Measurements from ENCODE around the gene GID8. TPM values are rescaled to one million over a fixed set of nuclear protein-coding genes. Genes with fewer than 3 reads are reported as not detected.

Gene GID8
- total and polyA plus RNA-seq, 12 donors = 9.4 to 38.5 (median 22.3) TPM

- Histone ChIP-seq H3K4me1 (replicated peaks in 1 of 2) (no peaks in the 10 kb centered on the region), H3K27ac (no peak overlapping the region), H3K4me3 (no peak overlapping the region), H3K36me3 (replicated peaks in 1 of 2) (peaks cover 0 to 99% of the 10 kb centered on the region in 2 donors), H3K27me3 (no peaks in the 10 kb centered on the region), H3K9me3 (replicated peaks in 1 of 3) (no peaks in the 10 kb centered on the region)
- WGBS, 4 donors = 86 to 90% (median 88%) methylated on average over 31 of the region's 31 CpGs
- TF ChIP-seq, protein P1, sequence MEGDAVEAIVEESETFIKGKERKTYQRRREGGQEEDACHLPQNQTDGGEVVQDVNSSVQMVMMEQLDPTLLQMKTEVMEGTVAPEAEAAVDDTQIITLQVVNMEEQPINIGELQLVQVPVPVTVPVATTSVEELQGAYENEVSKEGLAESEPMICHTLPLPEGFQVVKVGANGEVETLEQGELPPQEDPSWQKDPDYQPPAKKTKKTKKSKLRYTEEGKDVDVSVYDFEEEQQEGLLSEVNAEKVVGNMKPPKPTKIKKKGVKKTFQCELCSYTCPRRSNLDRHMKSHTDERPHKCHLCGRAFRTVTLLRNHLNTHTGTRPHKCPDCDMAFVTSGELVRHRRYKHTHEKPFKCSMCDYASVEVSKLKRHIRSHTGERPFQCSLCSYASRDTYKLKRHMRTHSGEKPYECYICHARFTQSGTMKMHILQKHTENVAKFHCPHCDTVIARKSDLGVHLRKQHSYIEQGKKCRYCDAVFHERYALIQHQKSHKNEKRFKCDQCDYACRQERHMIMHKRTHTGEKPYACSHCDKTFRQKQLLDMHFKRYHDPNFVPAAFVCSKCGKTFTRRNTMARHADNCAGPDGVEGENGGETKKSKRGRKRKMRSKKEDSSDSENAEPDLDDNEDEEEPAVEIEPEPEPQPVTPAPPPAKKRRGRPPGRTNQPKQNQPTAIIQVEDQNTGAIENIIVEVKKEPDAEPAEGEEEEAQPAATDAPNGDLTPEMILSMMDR (IDR thresholded peaks at IDR 0.05) = no peak
- no peak for TF ChIP-seq POLR2A (IDR thresholded peaks at IDR 0.05)
- DNase-seq = no peak
- intact Hi-C loops (cut with DNase I) = no loop called here
Measured at GRCh38 chr20:62906647-62907375, 31.1 kb upstream of the GID8 start.

- Histone ChIP-seq H3K9me3 (replicated peaks in 1 of 3) (no peaks in the 10 kb centered on the region), H3K4me3 (no peak overlapping the region), H3K4me1 (replicated peaks in 1 of 2) (peaks cover 0 to 2% of the 10 kb centered on the region in 2 donors), H3K27me3 (no peaks in the 10 kb centered on the region), H3K27ac (no peak overlapping the region), H3K36me3 (replicated peaks in 1 of 2) (peaks cover 0 to 95% of the 10 kb centered on the region in 2 donors)
- DNase-seq = no peak
- WGBS, 4 donors = 69 to 75% (median 73%) methylated on average over 16 of the region's 16 CpGs
- intact Hi-C loops (cut with DNase I) = no loop called here
- no peak for TF ChIP-seq POLR2A (IDR thresholded peaks at IDR 0.05)
- TF ChIP-seq, protein P1 (IDR thresholded peaks at IDR 0.05) = peak in 3 of 6 experiments; percentile 16 to 43 (median 22)
Measured at GRCh38 chr20:62907384-62908317, 30.3 kb upstream of the GID8 start.

DNA sequence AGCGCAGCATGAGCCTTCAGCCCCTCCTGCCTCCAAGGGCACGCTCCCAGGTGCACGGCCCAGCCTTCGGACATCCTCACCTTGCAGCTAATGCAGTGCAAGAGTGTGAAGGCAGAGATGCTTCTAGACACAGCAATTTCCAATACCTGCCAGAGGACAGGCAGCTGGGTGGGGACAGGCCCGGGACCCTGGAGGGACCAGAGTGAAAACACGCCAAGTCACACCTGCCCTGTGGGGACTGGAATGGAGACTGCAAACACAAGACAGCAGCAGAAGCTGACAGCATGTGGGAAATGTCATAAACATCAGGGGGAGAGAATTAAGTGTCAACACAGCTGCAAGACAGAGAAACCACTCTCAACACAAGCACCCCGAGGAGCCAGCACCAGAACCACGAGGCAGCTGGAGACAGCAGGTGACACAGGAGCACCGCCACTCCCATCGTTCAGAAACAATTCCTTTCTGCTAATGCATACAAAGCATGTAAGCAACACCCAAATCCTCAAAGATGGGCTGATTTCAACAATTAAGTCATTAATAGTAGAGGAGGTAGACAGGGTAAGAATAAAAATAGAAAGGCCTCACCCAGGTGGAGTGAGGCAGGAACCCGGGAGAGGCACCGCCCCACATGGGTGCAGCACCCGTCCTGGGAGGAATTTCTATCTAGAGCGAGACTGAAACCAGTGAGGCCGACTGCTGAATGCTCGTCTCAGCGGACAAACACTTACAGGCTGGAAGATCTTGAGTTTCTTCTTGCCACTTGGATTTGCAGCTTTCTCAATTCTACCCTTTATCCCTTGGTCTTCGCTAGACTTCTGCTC, 28.8 kb upstream of the GID8 start:
- peaks cover 8 to 12% of the 10 kb centered on the region in 2 donors for H3K4me1 ChIP-seq (replicated peaks in 1 of 2)

More for the DNA sequence above, 28.8 kb upstream of the GID8 start:
- DNase-seq = no peak
- 86 to 87% (median 87%) methylated on average over 15 to 18 of the region's 18 CpGs for WGBS, 4 donors
- intact Hi-C loops (cut with DNase I) = no loop called here
- H3K9me3 ChIP-seq (replicated peaks in 1 of 3) = no peaks in the 10 kb centered on the region
- no peaks in the 10 kb centered on the region for H3K27me3 ChIP-seq
- H3K36me3 ChIP-seq (replicated peaks in 1 of 2) = peaks cover 0 to 80% of the 10 kb centered on the region in 2 donors
- H3K27ac ChIP-seq = no peak overlapping the region
- TF ChIP-seq POLR2A (IDR thresholded peaks at IDR 0.05) = no peak
- TF ChIP-seq, protein P1 (IDR thresholded peaks at IDR 0.05) = no peak
- no peak overlapping the region for H3K4me3 ChIP-seq

All from adrenal gland (tissue), 12 donors.